Right atrium auricular region (tissue), 2 donors: ENCODE measurements around the gene RAET1G. TPM values are rescaled to one million over a fixed set of nuclear protein-coding genes. Genes with fewer than 3 reads are reported as not detected.
"Not testable (repeated sequence)": the region's sequence is repeated elsewhere in the genome, so short reads cannot be mapped to it uniquely, and the experiment has no call there.

ENCODE experiments used
- DNase-seq: peaks from one replicate; pipeline ENCODE4 v3.0.0-alpha.2; 2019; ENCODE audit warnings: low spot score
- H3K27ac ChIP-seq, 2 donors: fragments of 200-600 bp; sonication (generic); 1 replicate in 1 of 2; 2 replicates in 1 of 2; pipeline ENCODE4 v1.5.1; 2016 to 2019
- H3K27me3 ChIP-seq, 2 donors: fragments of 200-600 bp; sonication (generic); one replicate each; pipeline versions ENCODE4 v1.5.1 to v1.6.0; 2017 to 2019
- H3K36me3 ChIP-seq: fragments of 200-600 bp; sonication (generic); one replicate; pipeline ENCODE4 v1.5.1; 2016
- H3K4me1 ChIP-seq, 2 donors: fragments of 200-600 bp; sonication (generic); one replicate each; pipeline versions ENCODE4 v1.5.1 to v1.6.0; 2017 to 2019
- H3K4me3 ChIP-seq, 2 donors: fragments of 200-600 bp; sonication (generic); 1 replicate in 1 of 2; 2 replicates in 1 of 2; pipeline ENCODE4 v1.5.1; 2017 to 2019; ENCODE audit warnings: mild to moderate bottlenecking in 1 of 2, moderate library complexity in 1 of 2
- H3K9me3 ChIP-seq, 2 donors: fragments of 200-600 bp; sonication (generic); one replicate each; pipeline ENCODE4 v1.5.1; 2019
- CTCF ChIP-seq, 2 donors: fragments of 200-600 bp; sonication (generic); IDR thresholded peaks; one replicate each; pipeline ENCODE4 v1.5.1; 2019; ENCODE audit warnings: antibody characterized with exemption in 2 of 2
- total RNA-seq, 2 donors: library from RNA; depleted of rRNA; stranded (reverse); fragments of >200 nt; gene quantifications; one replicate each; pipeline ENCODE4 v1.1.0, GENCODE V29; 2016

The RAET1G gene
- total RNA-seq, 2 donors from 2014 or later = 1.5 to 1.6 TPM

DNA sequence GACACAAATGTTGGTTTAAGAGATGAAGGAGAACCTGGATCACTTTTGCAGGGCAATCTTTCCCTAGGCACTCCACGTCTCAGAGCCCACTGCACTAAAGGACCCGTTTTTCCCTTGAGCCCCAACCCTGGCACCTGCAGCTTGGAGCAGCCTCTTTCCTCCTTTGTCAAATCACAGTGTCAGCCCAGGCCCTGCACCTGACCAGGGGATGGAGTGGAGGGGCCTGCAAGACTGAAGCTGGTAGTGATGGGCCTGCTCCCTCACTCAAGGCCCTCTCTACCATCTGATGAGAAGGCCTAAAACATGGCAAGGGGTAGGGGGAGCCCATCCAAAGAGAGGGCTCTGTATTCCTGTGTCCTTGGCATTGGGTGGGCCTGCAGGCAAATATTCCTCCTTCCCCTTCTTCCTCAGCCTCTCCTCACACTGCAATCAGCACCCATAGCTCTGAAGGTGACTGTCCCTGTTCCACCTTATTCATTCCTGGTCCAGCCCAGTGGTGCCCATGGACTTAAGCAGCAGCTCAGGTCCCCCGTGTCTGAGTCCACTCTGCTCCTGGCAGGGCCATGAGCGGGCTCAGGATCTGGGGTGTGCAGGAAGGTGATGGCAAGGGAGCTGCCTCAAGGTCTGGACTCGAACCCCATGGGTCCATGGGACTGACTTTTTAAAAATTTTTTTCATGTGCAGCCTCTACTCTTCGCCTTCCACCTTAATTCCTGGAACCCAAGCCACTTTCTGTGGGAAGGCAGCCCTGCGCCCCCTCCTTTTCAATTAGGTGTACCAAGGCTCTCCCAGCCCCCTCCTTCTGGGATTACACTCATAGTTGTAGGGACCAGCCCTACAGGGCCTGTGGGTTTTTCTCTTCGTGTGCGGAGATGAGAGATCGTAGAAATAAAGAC, 6.7 kb downstream of the RAET1G start:
- Histone ChIP-seq H3K4me3 (no peak overlapping the region), H3K9me3 (no peaks in the 10 kb centered on the region), H3K4me1 (no peaks in the 10 kb centered on the region), H3K27ac (no peak overlapping the region), H3K27me3 (no peaks in the 10 kb centered on the region), H3K36me3 (no peaks in the 10 kb centered on the region)
- peak; percentile 42 for DNase-seq
- TF ChIP-seq CTCF (IDR thresholded peaks at IDR 0.05) = no peak

GRCh38 chr6:149913540-149914240, 9.2 kb downstream of the RAET1G start:
- no peaks in the 10 kb centered on the region for H3K9me3 ChIP-seq
- H3K27ac ChIP-seq = no peak overlapping the region
- H3K36me3 ChIP-seq = no peaks in the 10 kb centered on the region
- H3K4me3 ChIP-seq = no peak overlapping the region
- H3K27me3 ChIP-seq = no peaks in the 10 kb centered on the region
- TF ChIP-seq CTCF (IDR thresholded peaks at IDR 0.05) = no peak
- DNase-seq = no peak
- no peaks in the 10 kb centered on the region for H3K4me1 ChIP-seq

DNA sequence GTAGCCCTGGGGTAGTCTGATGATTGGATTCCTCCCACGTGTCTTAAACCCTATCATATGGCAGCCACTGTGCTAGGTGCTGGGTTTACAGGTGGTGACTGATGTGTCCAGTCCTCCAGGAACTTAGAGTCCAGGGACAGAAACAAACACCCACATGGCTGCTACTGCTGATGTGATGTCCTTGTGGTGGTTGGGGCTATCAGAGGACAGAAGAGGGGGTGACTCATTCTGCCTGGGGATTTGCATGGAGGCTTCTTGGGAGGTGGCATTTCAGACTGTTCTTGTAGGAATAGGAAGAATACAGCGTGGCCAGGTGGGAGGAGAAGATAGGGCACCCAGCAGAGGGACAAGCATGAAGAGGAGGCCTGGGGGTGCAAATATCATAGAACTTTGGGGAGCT, 9.8 kb downstream of the RAET1G start:
- peak; percentile 21 for DNase-seq
- H3K36me3 ChIP-seq = no peaks in the 10 kb centered on the region
- H3K4me1 ChIP-seq = no peaks in the 10 kb centered on the region
- H3K27me3 ChIP-seq = no peaks in the 10 kb centered on the region
- TF ChIP-seq CTCF (IDR thresholded peaks at IDR 0.05) = no peak
- H3K4me3 ChIP-seq = no peak overlapping the region
- no peaks in the 10 kb centered on the region for H3K9me3 ChIP-seq
- H3K27ac ChIP-seq = no peak overlapping the region

DNA sequence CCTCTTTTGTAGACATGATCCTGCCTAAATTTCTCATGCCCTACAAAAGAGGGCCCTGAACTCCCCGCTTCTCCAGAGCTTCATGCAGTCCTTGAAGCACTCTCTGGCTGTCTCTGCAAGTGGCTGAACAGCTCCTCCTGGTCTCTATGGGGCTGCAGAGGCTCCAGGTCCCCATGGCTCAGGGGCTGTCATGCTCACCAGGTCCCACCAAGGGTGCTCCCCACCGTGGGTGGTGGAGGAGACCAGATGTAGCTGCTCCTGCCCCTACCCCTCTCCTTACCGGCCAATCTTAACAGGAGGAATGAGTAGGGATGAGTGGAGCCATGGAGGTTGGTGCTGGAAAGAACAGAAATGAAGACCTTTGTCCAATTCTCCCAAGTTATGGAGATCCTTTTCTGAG, 10.2 kb downstream of the RAET1G start:
- DNase-seq, H3K4me1 ChIP-seq, H3K4me3 ChIP-seq, H3K9me3 ChIP-seq, H3K27ac ChIP-seq, H3K27me3 ChIP-seq, H3K36me3 ChIP-seq: not testable (repeated sequence)

DNA sequence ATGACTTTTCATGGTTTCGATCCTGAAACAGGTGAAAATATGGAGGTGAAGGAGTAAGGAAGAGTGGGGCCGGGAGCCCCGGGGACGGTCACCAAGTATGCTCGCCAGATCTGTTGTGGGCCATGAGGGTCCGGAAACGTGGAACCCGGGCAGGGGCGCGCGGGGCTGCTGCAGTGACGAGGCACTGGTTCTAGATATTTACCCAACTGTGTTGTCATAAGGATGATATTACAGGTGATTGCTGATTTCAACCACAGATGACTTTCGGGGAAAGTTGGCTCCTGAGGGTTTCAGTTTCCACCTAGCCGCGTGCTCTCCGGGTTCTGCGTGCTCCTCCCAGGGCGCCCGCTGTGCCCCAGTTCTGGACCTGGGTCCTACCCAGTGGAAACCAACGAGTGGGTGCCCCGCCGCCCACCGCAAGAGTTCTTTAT, 12.2 kb downstream of the RAET1G start:
- Histone ChIP-seq H3K4me3 (no peak overlapping the region), H3K27me3 (no peaks in the 10 kb centered on the region)

More for the DNA sequence above, 12.2 kb downstream of the RAET1G start:
- peak; percentile 38 for DNase-seq
- Histone ChIP-seq H3K9me3 (no peaks in the 10 kb centered on the region), H3K27ac (no peak overlapping the region), H3K36me3 (no peaks in the 10 kb centered on the region), H3K4me1 (no peaks in the 10 kb centered on the region)
- TF ChIP-seq CTCF (IDR thresholded peaks at IDR 0.05) = no peak
